Tibial artery (tissue), 4 donors: ENCODE measurements around the gene SHF.

Experiments
- DNase-seq, 2 donors: peaks; one replicate each; pipeline ENCODE4 v3.0.0-alpha.2; 2019
- H3K27ac ChIP-seq, 2 donors: fragments of 200-600 bp; sonication (generic) in 1 of 2; 1 replicate in 1 of 2; 2 replicates in 1 of 2; pipeline ENCODE4 v1.5.1; 2018 to 2019; ENCODE audit warnings: mild to moderate bottlenecking in 1 of 2
- H3K27me3 ChIP-seq, 2 donors: fragments of 200-600 bp; sonication (generic) in 1 of 2; one replicate each; pipeline versions ENCODE4 v1.5.1 to v1.6.0; 2016 to 2019
- H3K36me3 ChIP-seq, 3 donors: fragments of 200-600 bp; sonication (generic) in 2 of 3; one replicate each; pipeline ENCODE4 v1.5.1; 2016 to 2019; ENCODE audit warnings: mild to moderate bottlenecking in 2 of 3
- H3K4me1 ChIP-seq, 4 donors: fragments of 200-600 bp; sonication (generic) in 2 of 4; 1 replicate in 3 of 4; 2 replicates in 1 of 4; pipeline ENCODE4 v1.5.1; 2016 to 2019
- H3K4me3 ChIP-seq, 2 donors: fragments of 200-600 bp; sonication (generic) in 1 of 2; 1 replicate in 1 of 2; 2 replicates in 1 of 2; pipeline ENCODE4 v1.5.1; 2018 to 2019; ENCODE audit warnings: mild to moderate bottlenecking in 2 of 2
- H3K9me3 ChIP-seq, 3 donors: fragments of 200-600 bp; sonication (generic) in 1 of 3; one replicate each; pipeline ENCODE4 v1.5.1; 2016 to 2019
- intact Hi-C: fragments of 100-400 bp; cut with DNase I; formaldehyde crosslinking; loops from one replicate; pipeline ENCODE4 v1.15.0; 2023; ENCODE audit warnings: low total_unique reads
- TF ChIP-seq, protein P1 (sequence below), 2 experiments: fragments of 200-600 bp in 1 of 2; fragments of 450-650 bp in 1 of 2; IDR thresholded peaks; one replicate each; pipeline ENCODE4 v1.5.1; 2017 to 2019; ENCODE audit warnings: antibody characterized with exemption in 2 of 2, mild to moderate bottlenecking in 1 of 2, moderate library complexity in 1 of 2

SHF gene

DNA sequence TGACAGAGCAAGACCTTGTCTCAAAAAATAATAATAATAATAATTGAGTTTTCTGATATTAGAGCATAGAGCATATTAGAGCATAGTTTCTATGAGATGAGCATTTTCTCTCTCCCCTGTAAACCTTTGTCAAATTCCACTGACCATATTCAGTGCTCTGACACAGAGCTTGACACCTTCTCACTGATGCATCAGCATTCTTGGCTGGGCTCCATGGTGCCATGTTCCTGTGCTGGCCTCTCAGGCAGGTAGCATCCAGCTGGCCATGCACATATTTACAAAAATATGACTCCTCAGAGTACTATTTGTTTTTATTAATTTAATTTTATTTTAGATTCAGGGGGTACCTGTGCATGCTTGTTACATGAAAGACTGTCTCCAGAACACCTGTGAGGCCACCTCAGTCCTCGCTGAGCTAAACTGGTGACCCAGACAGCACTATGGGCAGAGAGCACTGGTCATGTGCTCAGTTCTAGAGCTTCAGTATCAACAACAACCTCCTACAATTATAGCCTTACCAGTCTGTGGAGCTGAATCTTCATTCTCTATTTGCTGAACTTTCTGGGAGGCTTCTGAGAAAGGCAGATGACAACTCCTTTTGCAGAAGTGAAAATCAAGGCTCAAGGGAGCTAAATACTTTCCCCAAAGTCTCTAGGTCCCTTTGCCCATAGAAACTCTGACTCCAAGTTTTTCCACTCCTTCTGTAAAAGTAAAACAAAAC, 42.6 kb upstream of the SHF start:
- Histone ChIP-seq H3K9me3 (peaks cover 0 to 6% (median 0%) of the 10 kb centered on the region in 3 donors), H3K4me1 (no peaks in the 10 kb centered on the region), H3K36me3 (no peaks in the 10 kb centered on the region), H3K27ac (no peak overlapping the region), H3K27me3 (no peaks in the 10 kb centered on the region), H3K4me3 (no peak overlapping the region)
- TF ChIP-seq, protein P1, sequence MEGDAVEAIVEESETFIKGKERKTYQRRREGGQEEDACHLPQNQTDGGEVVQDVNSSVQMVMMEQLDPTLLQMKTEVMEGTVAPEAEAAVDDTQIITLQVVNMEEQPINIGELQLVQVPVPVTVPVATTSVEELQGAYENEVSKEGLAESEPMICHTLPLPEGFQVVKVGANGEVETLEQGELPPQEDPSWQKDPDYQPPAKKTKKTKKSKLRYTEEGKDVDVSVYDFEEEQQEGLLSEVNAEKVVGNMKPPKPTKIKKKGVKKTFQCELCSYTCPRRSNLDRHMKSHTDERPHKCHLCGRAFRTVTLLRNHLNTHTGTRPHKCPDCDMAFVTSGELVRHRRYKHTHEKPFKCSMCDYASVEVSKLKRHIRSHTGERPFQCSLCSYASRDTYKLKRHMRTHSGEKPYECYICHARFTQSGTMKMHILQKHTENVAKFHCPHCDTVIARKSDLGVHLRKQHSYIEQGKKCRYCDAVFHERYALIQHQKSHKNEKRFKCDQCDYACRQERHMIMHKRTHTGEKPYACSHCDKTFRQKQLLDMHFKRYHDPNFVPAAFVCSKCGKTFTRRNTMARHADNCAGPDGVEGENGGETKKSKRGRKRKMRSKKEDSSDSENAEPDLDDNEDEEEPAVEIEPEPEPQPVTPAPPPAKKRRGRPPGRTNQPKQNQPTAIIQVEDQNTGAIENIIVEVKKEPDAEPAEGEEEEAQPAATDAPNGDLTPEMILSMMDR (IDR thresholded peaks at IDR 0.05): no peak
- no peak for DNase-seq
- intact Hi-C loops: no loop called here

DNA sequence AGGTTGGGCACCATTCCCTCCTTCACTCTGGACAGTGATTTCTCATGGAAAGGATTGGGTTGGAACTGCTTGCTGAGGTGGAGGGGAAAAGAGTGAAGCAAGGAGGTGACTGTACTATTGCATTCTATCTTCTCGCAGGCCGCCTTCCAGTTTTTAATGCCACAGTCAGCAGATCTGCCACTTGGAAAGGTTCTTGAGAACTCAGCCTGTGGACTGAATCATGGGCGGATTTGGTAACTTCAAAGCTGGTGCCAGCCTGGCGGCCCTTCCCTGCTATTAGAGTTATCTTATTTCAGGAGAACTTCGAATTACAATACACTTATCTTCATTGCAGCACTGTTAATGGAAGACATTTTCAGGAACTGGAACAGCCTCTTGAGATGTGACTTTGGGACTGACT, 41.2 kb upstream of the SHF start:
- DNase-seq: no peak
- no peak overlapping the region for H3K27ac ChIP-seq
- H3K4me3 ChIP-seq: no peak overlapping the region
- H3K4me1 ChIP-seq: no peaks in the 10 kb centered on the region
- H3K27me3 ChIP-seq: no peaks in the 10 kb centered on the region
- TF ChIP-seq, protein P1 (IDR thresholded peaks at IDR 0.05): no peak
- H3K36me3 ChIP-seq: no peaks in the 10 kb centered on the region
- H3K9me3 ChIP-seq: no peaks in the 10 kb centered on the region
- intact Hi-C loops: no loop called here

DNA sequence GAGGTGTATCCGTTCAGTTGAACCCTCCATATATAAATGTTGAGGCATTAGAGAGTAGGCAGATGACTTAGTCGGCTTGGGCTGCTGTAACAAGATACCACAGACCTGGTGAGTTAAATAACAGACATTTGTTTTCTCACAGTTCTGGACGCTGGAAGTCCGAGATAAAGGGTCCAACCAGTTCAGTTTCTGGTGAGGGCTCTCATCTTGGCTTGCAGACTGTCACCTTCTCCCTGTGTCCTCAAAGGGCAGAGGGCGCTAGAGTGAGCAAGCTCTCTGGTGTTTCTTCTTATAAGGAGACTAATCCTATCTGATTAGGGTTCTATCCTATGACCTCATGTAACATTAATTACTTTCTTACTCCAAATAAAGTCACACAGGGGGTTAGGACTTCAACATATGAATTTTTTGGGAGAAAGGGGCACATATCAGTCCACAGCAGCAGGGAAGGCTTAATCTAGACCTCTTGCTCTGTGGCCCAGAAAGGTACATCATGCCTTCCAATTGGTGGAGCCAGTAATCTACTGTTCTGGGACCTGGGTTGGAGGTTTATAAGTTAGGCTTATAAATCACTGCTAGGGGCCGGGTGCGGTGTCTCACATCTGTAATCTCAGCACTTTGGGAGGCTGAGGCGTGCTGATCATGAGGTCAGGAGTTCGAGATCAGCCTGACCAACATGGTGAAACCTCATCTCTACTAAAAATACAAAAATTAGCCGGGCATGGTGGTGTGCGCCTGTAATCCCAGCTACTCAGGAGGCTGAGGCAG, 37.9 kb upstream of the SHF start:
- TF ChIP-seq, protein P1 (IDR thresholded peaks at IDR 0.05): no peak
- intact Hi-C loops: no loop called here
- no peaks in the 10 kb centered on the region for H3K36me3 ChIP-seq
- H3K27me3 ChIP-seq: peaks cover 0 to 10% of the 10 kb centered on the region in 2 donors
- DNase-seq: no peak
- no peaks in the 10 kb centered on the region for H3K9me3 ChIP-seq
- H3K4me3 ChIP-seq: no peak overlapping the region
- no peak overlapping the region for H3K27ac ChIP-seq
- H3K4me1 ChIP-seq: no peaks in the 10 kb centered on the region

- Histone ChIP-seq H3K4me3 (no peak overlapping the region), H3K4me1 (no peaks in the 10 kb centered on the region), H3K27me3 (peaks cover 0 to 12% of the 10 kb centered on the region in 2 donors), H3K36me3 (no peaks in the 10 kb centered on the region), H3K9me3 (no peaks in the 10 kb centered on the region), H3K27ac (no peak overlapping the region)
- intact Hi-C loops: no loop called here
- DNase-seq: no peak
- TF ChIP-seq, protein P1 (IDR thresholded peaks at IDR 0.05): no peak
Observed at GRCh38 chr15:45224621-45225217, 37.0 kb upstream of the SHF start.

GRCh38 chr15:45221967-45222366, 34.2 kb upstream of the SHF start:
- Histone ChIP-seq H3K27ac (no peak overlapping the region), H3K36me3 (no peaks in the 10 kb centered on the region), H3K27me3 (peaks cover 0 to 12% of the 10 kb centered on the region in 2 donors), H3K4me1 (no peaks in the 10 kb centered on the region), H3K9me3 (no peaks in the 10 kb centered on the region), H3K4me3 (no peak overlapping the region)
- TF ChIP-seq, protein P1 (IDR thresholded peaks at IDR 0.05): no peak
- DNase-seq: no peak
- intact Hi-C loops: no loop called here
